Loucy (cell line): ENCODE results near the gene TEX54.

Experiments
- H2AFZ ChIP-seq: fragments of 200-600 bp; sonication (generic); 2 replicates; pipeline ENCODE4 v1.6.0; 2016; ENCODE audit warnings: antibody characterized with exemption, mild to moderate bottlenecking, low read length, moderate library complexity
- H3F3A ChIP-seq: fragments of 200-600 bp; 2 replicates; pipeline ENCODE4 v1.6.0; 2016; ENCODE audit warnings: antibody characterized with exemption, low read depth, mild to moderate bottlenecking
- H3K27me3 ChIP-seq: fragments of 200-600 bp; sonication (generic); 2 replicates; pipeline ENCODE4 v1.6.1; 2014; ENCODE audit warnings: low read length, mild to moderate bottlenecking; ENCODE audit not compliant: insufficient read depth, poor library complexity, severe bottlenecking
- H3K36me3 ChIP-seq: fragments of 200-600 bp; sonication (generic); 2 replicates; pipeline ENCODE4 v1.6.1; 2016; ENCODE audit warnings: low read length; ENCODE audit not compliant: insufficient read depth
- H3K4me1 ChIP-seq: fragments of 200-600 bp; sonication (generic); 2 replicates; pipeline ENCODE4 v1.5.1; 2014; ENCODE audit warnings: low read length, mild to moderate bottlenecking; ENCODE audit not compliant: insufficient read depth, poor library complexity, severe bottlenecking
- H3K4me2 ChIP-seq: fragments of 200-600 bp; sonication (generic); 2 replicates; pipeline ENCODE4 v1.6.0; 2014; ENCODE audit warnings: antibody characterized with exemption, low read length, low read depth, mild to moderate bottlenecking; ENCODE audit not compliant: poor library complexity, severe bottlenecking
- H3K4me3 ChIP-seq: fragments of 200-600 bp; sonication (generic); 2 replicates; pipeline ENCODE4 v1.5.1; 2014; ENCODE audit warnings: low read length, mild to moderate bottlenecking, mixed read lengths; ENCODE audit not compliant: poor library complexity, severe bottlenecking
- H3K79me2 ChIP-seq: fragments of 200-600 bp; sonication (generic); 2 replicates; pipeline ENCODE4 v1.6.1; 2014; ENCODE audit warnings: low read length; ENCODE audit not compliant: insufficient read depth
- H3K9ac ChIP-seq: fragments of 200-600 bp; sonication (generic); 2 replicates; pipeline ENCODE4 v1.6.0; 2014; ENCODE audit warnings: mild to moderate bottlenecking, low read depth, low read length, moderate library complexity; ENCODE audit not compliant: poor library complexity, severe bottlenecking
- H3K9me2 ChIP-seq: fragments of 200-600 bp; sonication (generic); replicated peaks from 2 replicates; pipeline ENCODE4 v1.6.1; 2016; ENCODE audit warnings: low read depth, low read length, mixed read lengths
- H3K9me3 ChIP-seq: fragments of 200-600 bp; sonication (generic); 2 replicates; pipeline ENCODE4 v1.6.1; 2014; ENCODE audit warnings: mild to moderate bottlenecking, antibody characterized with exemption, low read length, low read depth; ENCODE audit not compliant: insufficient read depth
- H4K20me1 ChIP-seq: fragments of 200-600 bp; sonication (generic); 2 replicates; pipeline ENCODE4 v1.6.0; 2014; ENCODE audit warnings: antibody characterized with exemption, low read length, mild to moderate bottlenecking; ENCODE audit not compliant: insufficient read depth, poor library complexity, severe bottlenecking
- EZH2phosphoT487 ChIP-seq: fragments of 200-600 bp; IDR thresholded peaks from 2 replicates; pipeline ENCODE4 v1.6.1; 2018; ENCODE audit warnings: antibody characterized with exemption, mild to moderate bottlenecking, moderate library complexity, borderline replicate concordance
- TF ChIP-seq, protein P1 (sequence below): fragments of 200-600 bp; sonication (generic); conservative IDR thresholded peaks from 2 replicates; pipeline ENCODE4 v1.5.1; 2014; ENCODE audit warnings: mild to moderate bottlenecking, antibody characterized with exemption, low read length

The TEX54 gene

DNA sequence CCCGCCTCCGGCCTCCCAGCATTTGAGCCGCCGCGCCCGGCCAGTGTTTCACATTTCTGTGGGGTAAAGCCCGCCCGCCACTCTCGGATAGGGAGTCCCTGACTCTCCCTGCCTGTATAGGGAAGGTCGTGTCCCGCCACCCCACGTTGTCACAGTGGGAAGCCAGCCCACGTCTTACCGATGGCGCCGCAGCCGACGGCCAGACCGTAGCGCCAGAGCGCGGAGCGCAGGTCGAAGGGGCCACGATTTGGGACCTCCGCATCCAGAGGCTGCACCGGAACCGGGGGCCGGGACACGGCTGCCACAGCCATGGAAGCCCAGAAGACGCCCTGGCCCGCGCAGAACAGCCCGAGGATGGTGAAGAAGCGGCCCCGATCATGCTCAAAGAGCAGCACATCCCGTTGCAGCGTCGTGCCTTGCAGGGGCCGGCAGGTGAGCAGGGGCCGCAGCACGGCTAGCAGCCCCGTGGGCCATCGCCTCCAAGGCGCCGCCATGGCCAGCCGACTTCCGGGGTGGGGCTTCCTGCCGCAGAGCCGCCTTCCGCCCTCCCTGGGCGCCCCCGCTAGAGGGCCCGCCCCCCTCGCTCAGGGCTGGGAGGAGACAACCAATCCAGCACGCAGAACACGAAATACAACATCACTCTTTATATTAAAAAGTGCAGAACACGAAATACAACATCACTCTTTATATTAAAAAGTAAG is 41.0 kb downstream of the TEX54 start, which contains the start of gene TMEM223:
TSS of gene TMEM223 (minus strand) at position 506 of the 701 bp plus-strand sequence. CDS start at position 494, 12 bp downstream.
- peak within 1 kb of the TSS; percentile 77 for H2AFZ ChIP-seq
- peaks cover 21% of the 10 kb centered on the region for H4K20me1 ChIP-seq

DNA sequence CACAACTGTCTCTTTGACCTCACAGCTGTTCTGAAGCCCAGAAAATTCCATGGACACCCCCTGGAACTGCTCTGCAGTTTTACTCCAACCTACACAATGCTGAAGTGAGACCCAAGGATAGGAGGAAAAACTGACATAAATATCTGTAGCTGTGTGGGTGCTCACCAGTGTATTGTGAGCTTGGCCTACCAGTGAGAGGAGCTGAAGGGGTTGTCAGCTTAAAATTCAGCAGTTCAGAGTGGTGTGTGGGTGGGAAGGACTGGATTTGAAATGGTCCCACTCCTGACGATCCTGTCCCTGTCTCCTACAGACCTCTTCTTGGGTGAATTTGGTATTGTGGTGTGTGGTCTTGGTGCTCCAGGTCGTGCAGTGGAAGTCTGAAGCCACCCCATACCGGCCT is 43.1 kb downstream of the TEX54 start:
- no peaks in the 10 kb centered on the region for H3K9me2 ChIP-seq
- H3K36me3 ChIP-seq = peaks cover 21% of the 10 kb centered on the region; the same call in 1 of the 2 replicates
- H3K79me2 ChIP-seq = peaks cover 53% of the 10 kb centered on the region
- no peaks in the 10 kb centered on the region for H3K27me3 ChIP-seq
- peak overlapping the region; percentile 88 for H3K4me2 ChIP-seq
- no peak for TF ChIP-seq EZH2phosphoT487
- TF ChIP-seq, protein P1, sequence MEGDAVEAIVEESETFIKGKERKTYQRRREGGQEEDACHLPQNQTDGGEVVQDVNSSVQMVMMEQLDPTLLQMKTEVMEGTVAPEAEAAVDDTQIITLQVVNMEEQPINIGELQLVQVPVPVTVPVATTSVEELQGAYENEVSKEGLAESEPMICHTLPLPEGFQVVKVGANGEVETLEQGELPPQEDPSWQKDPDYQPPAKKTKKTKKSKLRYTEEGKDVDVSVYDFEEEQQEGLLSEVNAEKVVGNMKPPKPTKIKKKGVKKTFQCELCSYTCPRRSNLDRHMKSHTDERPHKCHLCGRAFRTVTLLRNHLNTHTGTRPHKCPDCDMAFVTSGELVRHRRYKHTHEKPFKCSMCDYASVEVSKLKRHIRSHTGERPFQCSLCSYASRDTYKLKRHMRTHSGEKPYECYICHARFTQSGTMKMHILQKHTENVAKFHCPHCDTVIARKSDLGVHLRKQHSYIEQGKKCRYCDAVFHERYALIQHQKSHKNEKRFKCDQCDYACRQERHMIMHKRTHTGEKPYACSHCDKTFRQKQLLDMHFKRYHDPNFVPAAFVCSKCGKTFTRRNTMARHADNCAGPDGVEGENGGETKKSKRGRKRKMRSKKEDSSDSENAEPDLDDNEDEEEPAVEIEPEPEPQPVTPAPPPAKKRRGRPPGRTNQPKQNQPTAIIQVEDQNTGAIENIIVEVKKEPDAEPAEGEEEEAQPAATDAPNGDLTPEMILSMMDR = no peak
- H4K20me1 ChIP-seq = peaks cover 21% of the 10 kb centered on the region
- no peak overlapping the region for H2AFZ ChIP-seq
- peak overlapping the region; percentile 15 for H3K4me3 ChIP-seq
- H3K9me3 ChIP-seq = no peaks in the 10 kb centered on the region
- peaks cover 33% of the 10 kb centered on the region for H3K4me1 ChIP-seq
- H3K9ac ChIP-seq = no peak overlapping the region
- H3F3A ChIP-seq = 0 out of 2 replicates have a peak, but pooled peaks cover 4% of the 10 kb centered on the region

More for the DNA sequence above, 41.0 kb downstream of the TEX54 start, which contains the start of gene TMEM223:
- TF ChIP-seq, protein P1 = no peak
- no peak for TF ChIP-seq EZH2phosphoT487
- Histone ChIP-seq H3K27me3 (no peaks in the 10 kb centered on the region), H3K9me3 (no peaks in the 10 kb centered on the region), H3K4me2 (peak within 1 kb of the TSS; percentile 91), H3K4me1 (peaks cover 27% of the 10 kb centered on the region), H3K9me2 (no peaks in the 10 kb centered on the region), H3K9ac (peak within 1 kb of the TSS; percentile 96), H3K36me3 (peaks cover 41% of the 10 kb centered on the region), H3K79me2 (peaks cover 53% of the 10 kb centered on the region), H3F3A (0 out of 2 replicates have a peak, but pooled peaks cover 4% of the 10 kb centered on the region), H3K4me3 (peak within 1 kb of the TSS; percentile 96)

DNA sequence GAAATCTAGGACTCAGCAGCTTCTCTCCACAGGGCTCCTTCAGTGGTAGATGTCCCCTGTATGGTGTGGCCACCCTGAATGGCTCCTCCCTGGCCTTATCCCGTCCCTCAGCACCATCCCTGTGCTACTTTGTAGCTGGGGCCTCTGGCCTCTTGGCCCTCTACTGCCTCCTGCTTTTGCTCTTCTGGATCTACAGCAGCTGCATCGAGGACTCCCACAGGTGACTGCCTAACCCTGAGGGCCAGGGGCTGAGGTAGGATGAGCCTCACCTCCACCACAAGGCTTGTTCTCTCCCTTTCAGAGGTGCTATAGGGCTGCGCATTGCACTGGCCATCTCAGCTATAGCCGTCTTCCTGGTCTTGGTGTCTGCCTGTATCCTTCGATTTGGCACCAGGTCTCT is 43.6 kb downstream of the TEX54 start:
- peak overlapping the region; percentile 88 for H3K4me2 ChIP-seq

More for the DNA sequence above, 43.6 kb downstream of the TEX54 start:
- peak overlapping the region; percentile 97 for H3K4me3 ChIP-seq
- peaks cover 15% of the 10 kb centered on the region; the same call in 1 of the 2 replicates for H3K36me3 ChIP-seq
- H3K9ac ChIP-seq = peak overlapping the region; percentile 35
- H3K79me2 ChIP-seq = peaks cover 53% of the 10 kb centered on the region
- H2AFZ ChIP-seq = no peak overlapping the region
- H3K9me3 ChIP-seq = no peaks in the 10 kb centered on the region
- H3K4me1 ChIP-seq = peaks cover 33% of the 10 kb centered on the region
- H3K9me2 ChIP-seq = no peaks in the 10 kb centered on the region
- 0 out of 2 replicates have a peak, but pooled peaks cover 4% of the 10 kb centered on the region for H3F3A ChIP-seq
- TF ChIP-seq, protein P1 = no peak
- no peak for TF ChIP-seq EZH2phosphoT487
- H4K20me1 ChIP-seq = peaks cover 21% of the 10 kb centered on the region
- H3K27me3 ChIP-seq = no peaks in the 10 kb centered on the region
